Measurements from ENCODE around the gene MYH11. TPM values are rescaled to one million over a fixed set of nuclear protein-coding genes. Genes with fewer than 3 reads are reported as not detected.
"Not testable (repeated sequence)": the region's sequence is repeated elsewhere in the genome, so short reads cannot be mapped to it uniquely, and the experiment has no call there.

The MYH11 gene
- total and polyA plus RNA-seq, 2 experiments from 2014 or later = 2.0 to 12.2 TPM

DNA sequence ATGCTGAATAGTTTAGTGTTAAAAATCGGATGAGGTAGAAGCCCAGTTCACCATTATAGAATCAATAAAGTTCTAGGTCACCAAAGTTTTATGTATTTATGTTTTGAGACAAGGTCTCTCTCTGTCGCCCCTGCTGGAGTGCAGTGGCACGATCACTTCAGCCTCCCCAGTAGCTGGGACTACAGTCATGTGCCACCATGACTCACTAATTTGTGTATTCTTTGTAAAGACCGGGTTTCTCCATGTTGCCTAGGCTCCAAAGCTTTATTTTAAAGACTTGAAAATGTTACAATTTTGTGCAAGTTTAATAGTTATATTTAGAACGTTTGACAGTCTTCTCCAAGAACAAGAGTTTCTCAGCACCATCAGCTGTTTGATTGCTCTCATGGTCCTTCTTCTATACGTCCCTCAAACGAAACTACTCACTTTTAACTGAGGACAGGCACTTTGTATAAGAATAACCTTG, 174.7 kb downstream of the MYH11 start:
- Histone ChIP-seq H3K27ac (no peak overlapping the region), H3K4me3 (no peak overlapping the region), H3K36me3 (peaks cover 3% of the 10 kb centered on the region), H3K4me1 (ENCODE audit: low read depth) (no peaks in the 10 kb centered on the region), H3K9me3 (ENCODE audit: low read depth) (no peaks in the 10 kb centered on the region), H3K27me3 (no peaks in the 10 kb centered on the region)
- DNase-seq (ENCODE audit: low read depth in 1 of 2, low spot score in 1 of 2) = peak; percentile 39 to 74
- peak; percentile 60 for TF ChIP-seq CTCF (IDR thresholded peaks at IDR 0.05; ENCODE audit: low read depth, low read length)

DNA sequence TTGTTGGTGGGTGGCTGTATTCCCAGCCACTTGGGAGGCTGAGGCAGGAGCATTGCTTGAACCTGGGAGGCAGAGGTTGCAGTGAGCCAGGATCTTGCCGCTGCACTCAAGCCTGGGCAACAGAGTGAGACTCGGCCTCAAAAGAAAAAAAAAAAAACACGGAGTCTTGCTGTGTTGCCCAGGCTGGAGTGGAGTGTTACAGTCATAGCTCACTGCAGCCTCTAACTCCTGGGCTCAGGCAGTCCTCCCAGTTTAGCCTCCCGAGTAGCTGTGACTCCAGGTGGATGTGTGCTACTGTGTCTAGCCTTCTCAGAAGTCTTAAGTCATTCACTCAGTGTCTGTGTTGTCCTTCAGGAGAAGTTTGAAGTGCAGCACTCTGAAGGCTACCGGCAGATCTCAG, 179.4 kb downstream of the MYH11 start:
- Histone ChIP-seq H3K36me3 (peaks cover 3% of the 10 kb centered on the region), H3K9me3 (ENCODE audit: low read depth) (no peaks in the 10 kb centered on the region), H3K27ac (no peak overlapping the region), H3K27me3 (no peaks in the 10 kb centered on the region), H3K4me3 (no peak overlapping the region), H3K4me1 (ENCODE audit: low read depth) (no peaks in the 10 kb centered on the region)
- no peak for DNase-seq (ENCODE audit: low read depth in 1 of 2, low spot score in 1 of 2)
- TF ChIP-seq CTCF (IDR thresholded peaks at IDR 0.05; ENCODE audit: low read depth, low read length) = no peak

- no peaks in the 10 kb centered on the region for H3K27me3 ChIP-seq
- no peak overlapping the region for H3K27ac ChIP-seq
- H3K9me3 ChIP-seq (ENCODE audit: low read depth) = no peaks in the 10 kb centered on the region
- no peak overlapping the region for H3K4me3 ChIP-seq
- H3K36me3 ChIP-seq = peaks cover 3% of the 10 kb centered on the region
- no peaks in the 10 kb centered on the region for H3K4me1 ChIP-seq (ENCODE audit: low read depth)
- DNase-seq (ENCODE audit: low read depth in 1 of 2, low spot score in 1 of 2) = no peak
- TF ChIP-seq CTCF (IDR thresholded peaks at IDR 0.05; ENCODE audit: low read depth, low read length) = no peak
These were observed 180.3 kb downstream of the MYH11 start for GRCh38 chr16:15676506-15676905.

DNA sequence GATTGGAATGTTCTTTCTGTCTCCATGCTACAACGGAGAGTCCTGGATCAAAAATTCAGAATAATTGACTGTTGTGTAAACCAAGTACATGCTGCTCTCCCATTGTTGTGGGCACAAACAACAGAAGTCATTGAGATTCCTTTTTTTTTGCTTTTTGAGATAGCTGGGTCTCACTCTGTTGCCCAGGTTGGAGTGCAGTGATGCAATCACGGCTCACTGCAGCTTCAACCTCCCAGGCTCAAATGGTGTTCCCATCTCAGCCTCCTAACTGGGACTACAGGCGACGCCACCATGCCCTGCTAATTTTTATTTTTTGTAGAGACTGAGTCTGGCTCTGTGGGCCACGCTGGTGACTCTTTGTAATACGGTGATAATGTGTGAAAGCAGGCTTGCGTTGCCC, 182.3 kb downstream of the MYH11 start:
- no peak for DNase-seq (ENCODE audit: low read depth in 1 of 2, low spot score in 1 of 2)
- TF ChIP-seq CTCF (IDR thresholded peaks at IDR 0.05; ENCODE audit: low read depth, low read length) = no peak
- Histone ChIP-seq H3K4me1 (ENCODE audit: low read depth) (no peaks in the 10 kb centered on the region), H3K36me3 (peaks cover 7% of the 10 kb centered on the region), H3K4me3 (no peak overlapping the region), H3K27ac (no peak overlapping the region), H3K9me3 (ENCODE audit: low read depth) (no peaks in the 10 kb centered on the region), H3K27me3 (no peaks in the 10 kb centered on the region)

DNA sequence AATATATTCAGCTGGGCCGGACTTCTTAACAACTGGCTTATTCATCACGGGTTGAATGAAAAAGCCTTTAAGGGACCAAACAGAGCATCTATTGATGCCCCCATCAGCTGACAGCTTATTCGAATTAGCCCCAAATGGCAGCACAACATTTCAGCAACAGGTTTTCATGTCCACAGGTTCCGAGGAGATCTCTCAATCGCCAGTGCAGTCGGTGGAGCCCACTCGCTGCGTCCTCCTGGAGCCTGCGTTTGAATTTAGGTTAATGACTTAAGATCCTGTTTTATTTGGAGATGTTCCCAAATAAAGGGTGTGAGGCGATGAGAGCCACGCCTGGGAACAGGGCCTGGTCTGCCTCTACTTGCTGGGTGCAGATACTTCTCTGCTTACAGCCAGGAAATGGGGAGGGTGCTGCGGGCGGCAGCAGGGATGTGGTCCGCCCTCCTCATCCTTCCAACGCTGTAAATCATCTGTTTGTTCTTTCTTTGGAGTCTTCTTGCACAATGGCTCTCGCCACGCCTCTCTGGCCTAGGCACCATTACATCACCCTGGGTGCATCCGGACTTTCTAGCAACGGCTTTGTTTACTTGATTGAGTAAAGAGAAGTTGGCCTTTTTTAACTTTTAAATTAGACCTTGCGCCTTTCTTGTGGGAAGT, 184.2 kb downstream of the MYH11 start:
- Histone ChIP-seq H3K4me1 (ENCODE audit: low read depth) (no peaks in the 10 kb centered on the region), H3K9me3 (ENCODE audit: low read depth) (no peaks in the 10 kb centered on the region), H3K27me3 (no peaks in the 10 kb centered on the region), H3K27ac (no peak overlapping the region), H3K4me3 (no peak overlapping the region), H3K36me3 (peaks cover 10% of the 10 kb centered on the region)
- DNase-seq (ENCODE audit: low read depth in 1 of 2, low spot score in 1 of 2) = peak in 1 of 2 donors; percentile 98
- TF ChIP-seq CTCF (IDR thresholded peaks at IDR 0.05; ENCODE audit: low read depth, low read length) = no peak

GRCh38 chr16:15672127-15672513, 184.7 kb downstream of the MYH11 start:
- H3K4me3 ChIP-seq = not testable (repeated sequence)

More at GRCh38 chr16:15672127-15672513, 184.7 kb downstream of the MYH11 start:
- not testable (repeated sequence) for H3K4me1 ChIP-seq (ENCODE audit: low read depth); DNase-seq (ENCODE audit: low read depth in 1 of 2, low spot score in 1 of 2); H3K27me3 ChIP-seq; H3K9me3 ChIP-seq (ENCODE audit: low read depth); H3K27ac ChIP-seq
- peaks cover 13% of the 10 kb centered on the region for H3K36me3 ChIP-seq

Data from cardiac muscle cell (in vitro differentiated cells and primary cell).